GM12878 (cell line): ENCODE results near the gene KIAA1217. TPM values are rescaled to one million over a fixed set of nuclear protein-coding genes. Genes with fewer than 3 reads are reported as not detected.
A peak's percentile ranks its signal among the peaks of the same experiment; 100 is the strongest.
"Not testable (repeated sequence)": the region's sequence is repeated elsewhere in the genome, so short reads cannot be mapped to it uniquely, and the experiment has no call there.

Experiments used
- ATAC-seq: fragments of 200-7000 bp; cut with Tn5 transposase; 3 replicates; pipeline ENCODE4 v1.9.1; 2020; ENCODE audit warnings: mild to moderate bottlenecking, moderate library complexity
- BruUV-seq: library from RNA; stranded (reverse); fragments of 400-500 nt; replicated peaks from 2 replicates; lab custom pipeline; 2021; lab: Mats Ljungman, UMichigan
- CTCF ChIA-PET: fragments of 300-600 bp; sonication (Branson Sonifier 250); formaldehyde crosslinking; extraction: SDS; loops from one replicate; lab custom pipeline; 2021; ENCODE audit warnings: inconsistent platforms; lab: Yijun Ruan, JAX
- POLR2A ChIA-PET: fragments of 350-600 bp; formaldehyde crosslinking; extraction: SDS; loops from one replicate; lab custom pipeline; 2021; ENCODE audit warnings: inconsistent platforms; lab: Charles Lee
- RAD21 ChIA-PET: fragments of 300-600 bp; sonication (Branson Sonifier 250); formaldehyde crosslinking; loops from one replicate; lab custom pipeline; 2023; ENCODE audit warnings: antibody characterized with exemption; ENCODE audit not compliant: unreplicated experiment; lab: Charles Lee
- SMC1A ChIA-PET: fragments of 300-600 bp; sonication (Branson Sonifier 250); formaldehyde crosslinking; loops from one replicate; lab custom pipeline; 2023; ENCODE audit not compliant: unreplicated experiment, uncharacterized antibody; lab: Charles Lee
- DNase-seq: peaks from one replicate; pipeline ENCODE4 v3.0.0-alpha.2; 2011; ENCODE audit warnings: low read depth, low spot score
- FAIRE-seq: peaks from 3 replicates; lab custom pipeline; 2011; peaks lifted over from hg19 to GRCh38; lab: Jason Lieb, UNC
- H2AFZ ChIP-seq: 2 replicates; pipeline ENCODE4 v1.6.0; 2011; ENCODE audit warnings: low read depth, low read length, control low read depth; ENCODE audit not compliant: control insufficient read depth
- H3K27ac ChIP-seq: 2 replicates; pipeline ENCODE4 v1.5.1; 2011; ENCODE audit warnings: control low read depth; ENCODE audit not compliant: control insufficient read depth, insufficient read depth
- H3K27me3 ChIP-seq, 2 experiments: replicated peaks in 1 of 2; 2 replicates each; pipeline versions ENCODE4 v1.6.0 to v1.6.1; 2011; ENCODE audit warnings: low read length in 1 of 2; ENCODE audit not compliant: control insufficient read depth in 2 of 2, insufficient read depth in 2 of 2
- H3K36me3 ChIP-seq, 2 experiments: 2 replicates each; pipeline ENCODE4 v1.5.1; 2011; ENCODE audit warnings: low read length in 1 of 2; ENCODE audit not compliant: control insufficient read depth in 2 of 2, insufficient read depth in 2 of 2
- H3K4me1 ChIP-seq: 2 replicates; pipeline ENCODE4 v1.6.1; 2011; ENCODE audit warnings: mild to moderate bottlenecking, low read length, moderate library complexity, mixed read lengths; ENCODE audit not compliant: control insufficient read depth, insufficient read depth
- H3K4me2 ChIP-seq: 2 replicates; pipeline ENCODE4 v1.6.0; 2011; ENCODE audit warnings: control low read depth; ENCODE audit not compliant: control insufficient read depth, insufficient read depth
- H3K4me3 ChIP-seq: fragments of 200-600 bp; sonication (generic); 2 replicates; pipeline ENCODE4 v1.5.1; 2016
- H3K79me2 ChIP-seq: 2 replicates; pipeline ENCODE4 v1.6.0; 2011; ENCODE audit warnings: low read length; ENCODE audit not compliant: control insufficient read depth, insufficient read depth
- H3K9ac ChIP-seq: 2 replicates; pipeline ENCODE4 v1.8.0; 2011; ENCODE audit warnings: low read length, control low read depth, mixed read lengths; ENCODE audit not compliant: control insufficient read depth, insufficient read depth
- H3K9me3 ChIP-seq: replicated peaks from 3 replicates; pipeline ENCODE4 v1.5.1; 2011; ENCODE audit warnings: mild to moderate bottlenecking, low read length; ENCODE audit not compliant: control insufficient read depth, insufficient read depth
- H4K20me1 ChIP-seq: 2 replicates; pipeline ENCODE4 v1.6.0; 2011; ENCODE audit not compliant: control insufficient read depth, insufficient read depth
- IKZF2 ChIP-seq, 2 experiments: fragments of 450-650 bp; IDR thresholded peaks; 2 replicates each; pipeline ENCODE4 v1.6.1; 2017; ENCODE audit warnings: mild to moderate bottlenecking in 2 of 2, moderate library complexity in 2 of 2
- SPI1 ChIP-seq: IDR thresholded peaks from 2 replicates; pipeline ENCODE4 v1.6.1; 2011; ENCODE audit warnings: low read depth, mild to moderate bottlenecking, low read length, moderate library complexity, borderline replicate concordance; ENCODE audit not compliant: insufficient read depth
- WGBS: methylation state at CpG from one replicate; pipeline ENCODE4 v1.1.6; 2016; ENCODE audit warnings: low lambda C conversion rate; ENCODE audit not compliant: insufficient replicate concordance, insufficient coverage; ENCODE audit errors: missing lambda C conversion rate; 5-methylcytosine and 5-hydroxymethylcytosine counted together
- in situ Hi-C: fragments of 300-500 bp; cut with MboI; formaldehyde crosslinking; loops from 9 replicates; pipeline ENCODE4 v1.14.3; 2018; ENCODE audit warnings: mixed read lengths
- intact Hi-C: fragments of 100-400 bp; cut with micrococcal nuclease; formaldehyde crosslinking; loops from one replicate; pipeline ENCODE4 v1.14.2; 2022; ENCODE audit not compliant: unreplicated experiment
- polyA plus RNA-seq, 11 experiments: library from polyadenylated mRNA; depleted of rRNA in 4 of 11; unstranded in 6 of 11; stranded (reverse) in 5 of 11; fragments of >200 nt; fragmentation: Nextera tagmentation in 4 of 11; fragmentation: Illumina TruSeq in 1 of 11; extraction: Ambion mirVana in 4 of 11; extraction: Trizol in 1 of 11; gene quantifications; 1 replicate in 1 of 11; 2 replicates in 10 of 11; pipeline versions ENCODE4 v1.2.1 to v1.2.3, GENCODE V29; 2011 to 2016; ENCODE audit warnings: inconsistent platforms in 2 of 11, missing spikeins in 2 of 11, low read depth in 1 of 11
- total RNA-seq, 4 experiments: library from RNA; depleted of rRNA in 3 of 4; stranded (reverse); fragments of >200 nt in 3 of 4; fragmentation: Illumina TruSeq in 1 of 4; extraction: Trizol in 1 of 4; gene quantifications; 2 replicates each; pipeline versions ENCODE4 v1.2.1 to v1.2.3, GENCODE V29; 2013 to 2021

The KIAA1217 gene
- total and polyA plus RNA-seq, 10 of the 15 experiments (the other 5 are each of a cell fraction or from before 2014, with no cell fraction given), result 0.57 to 3.8 (median 2.1) TPM

- DNase-seq, result not testable (repeated sequence)
Measured at GRCh38 chr10:24445958-24446357, 237.0 kb downstream of the KIAA1217 start.

GRCh38 chr10:24446739-24447138, 237.8 kb downstream of the KIAA1217 start:
- ATAC-seq, result peak; percentile 54

More at GRCh38 chr10:24445958-24446357, 237.0 kb downstream of the KIAA1217 start:
- H3K4me2 ChIP-seq, H3K36me3 ChIP-seq, POLR2A ChIA-PET, intact Hi-C loops, FAIRE-seq, BruUV-seq, RAD21 ChIA-PET, H4K20me1 ChIP-seq, CTCF ChIA-PET, H3K9ac ChIP-seq, H3K4me1 ChIP-seq, H3K27me3 ChIP-seq, H3K27ac ChIP-seq, in situ Hi-C loops, H2AFZ ChIP-seq, H3K79me2 ChIP-seq, ATAC-seq, H3K9me3 ChIP-seq, H3K4me3 ChIP-seq: not testable (repeated sequence)
- 8% methylated on average over 2 of the region's 2 CpGs for WGBS
- SMC1A ChIA-PET, result interaction anchor here (0.5 kb wide), 1 partner anchor 13 kb away, joined by 3 read pairs; no protein-coding TSS in a partner anchor

More at GRCh38 chr10:24446739-24447138, 237.8 kb downstream of the KIAA1217 start:
- Histone ChIP-seq H2AFZ (no peak overlapping the region), H3K27me3 (no peaks in the 10 kb centered on the region), H3K27ac (no peak overlapping the region), H3K4me3 (no peak overlapping the region), H3K4me1 (peaks cover 8% of the 10 kb centered on the region; the same call in 1 of the 2 replicates), H3K79me2 (no peaks in the 10 kb centered on the region), H3K9me3 (no peaks in the 10 kb centered on the region), H3K9ac (no peak overlapping the region), H3K4me2 (no peak overlapping the region), H4K20me1 (no peaks in the 10 kb centered on the region), H3K36me3 (no peaks in the 10 kb centered on the region)
- POLR2A ChIA-PET, result no interaction called here
- CTCF ChIA-PET, result no interaction called here
- DNase-seq (no peak), FAIRE-seq (no peak)
- 58% methylated on average over 6 of the region's 6 CpGs for WGBS
- RAD21 ChIA-PET, result no interaction called here
- in situ Hi-C loops (no loop called here), intact Hi-C loops (no loop called here)
- no TSS peak for BruUV-seq
- SMC1A ChIA-PET, result no interaction called here
- TF ChIP-seq SPI1, result no peak
- 0 out of 4 replicates have a peak, but pooled peaks of 1 of the 2 experiments have one; percentile 22 for TF ChIP-seq IKZF2 (IDR thresholded peaks at IDR 0.05)
